Measurements from ENCODE around the gene ZAP70.
A peak's percentile ranks its signal among the peaks of the same experiment; 100 is the strongest.

Gene ZAP70

GRCh38 chr2:97713296-97714083 lies at the start of gene ZAP70:
TSS of gene ZAP70 (plus strand) at chr2:97713576. CDS start at chr2:97724037, 10,461 bp downstream.
- TF ChIP-seq, protein P1, sequence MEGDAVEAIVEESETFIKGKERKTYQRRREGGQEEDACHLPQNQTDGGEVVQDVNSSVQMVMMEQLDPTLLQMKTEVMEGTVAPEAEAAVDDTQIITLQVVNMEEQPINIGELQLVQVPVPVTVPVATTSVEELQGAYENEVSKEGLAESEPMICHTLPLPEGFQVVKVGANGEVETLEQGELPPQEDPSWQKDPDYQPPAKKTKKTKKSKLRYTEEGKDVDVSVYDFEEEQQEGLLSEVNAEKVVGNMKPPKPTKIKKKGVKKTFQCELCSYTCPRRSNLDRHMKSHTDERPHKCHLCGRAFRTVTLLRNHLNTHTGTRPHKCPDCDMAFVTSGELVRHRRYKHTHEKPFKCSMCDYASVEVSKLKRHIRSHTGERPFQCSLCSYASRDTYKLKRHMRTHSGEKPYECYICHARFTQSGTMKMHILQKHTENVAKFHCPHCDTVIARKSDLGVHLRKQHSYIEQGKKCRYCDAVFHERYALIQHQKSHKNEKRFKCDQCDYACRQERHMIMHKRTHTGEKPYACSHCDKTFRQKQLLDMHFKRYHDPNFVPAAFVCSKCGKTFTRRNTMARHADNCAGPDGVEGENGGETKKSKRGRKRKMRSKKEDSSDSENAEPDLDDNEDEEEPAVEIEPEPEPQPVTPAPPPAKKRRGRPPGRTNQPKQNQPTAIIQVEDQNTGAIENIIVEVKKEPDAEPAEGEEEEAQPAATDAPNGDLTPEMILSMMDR (conservative IDR thresholded peaks at IDR 0.05; ENCODE audit: low read length), result no peak
- TF ChIP-seq EZH2phosphoT487 (IDR thresholded peaks at IDR 0.05; ENCODE audit: borderline replicate concordance), result no peak
- Histone ChIP-seq H3K9me3 (ENCODE audit: insufficient read depth, low read depth, low read length) (no peaks in the 10 kb centered on the region), H3K9me2 (replicated peaks; ENCODE audit: low read depth, low read length) (no peaks in the 10 kb centered on the region), H2AFZ (ENCODE audit: low read length) (peak within 1 kb of the TSS; percentile 10; the same call in 1 of the 2 replicates), H3K4me2 (ENCODE audit: low read depth, low read length, poor library complexity, severe bottlenecking) (peak within 1 kb of the TSS; percentile 92), H3K4me3 (ENCODE audit: low read length, poor library complexity, severe bottlenecking) (peak within 1 kb of the TSS; percentile 95), H3K4me1 (ENCODE audit: insufficient read depth, low read length, poor library complexity, severe bottlenecking) (peaks cover 68% of the 10 kb centered on the region), H4K20me1 (ENCODE audit: insufficient read depth, low read length, poor library complexity, severe bottlenecking) (peaks cover 11% of the 10 kb centered on the region), H3K9ac (ENCODE audit: low read depth, low read length, poor library complexity, severe bottlenecking) (peak within 1 kb of the TSS; percentile 99), H3K36me3 (ENCODE audit: insufficient read depth, low read length) (no peaks in the 10 kb centered on the region), H3K79me2 (ENCODE audit: insufficient read depth, low read length) (peaks cover 76% of the 10 kb centered on the region), H3K27me3 (ENCODE audit: insufficient read depth, low read length, poor library complexity, severe bottlenecking) (peaks cover 5% of the 10 kb centered on the region), H3F3A (ENCODE audit: low read depth) (no peaks in the 10 kb centered on the region)

GRCh38 chr2:97663626-97663961 lies 49.8 kb upstream of the ZAP70 start:
- Histone ChIP-seq H3K9me2 (replicated peaks; ENCODE audit: low read depth, low read length) (no peaks in the 10 kb centered on the region), H3K9me3 (ENCODE audit: insufficient read depth, low read depth, low read length) (no peaks in the 10 kb centered on the region), H3K9ac (ENCODE audit: low read depth, low read length, poor library complexity, severe bottlenecking) (peak overlapping the region; percentile 84), H3K27me3 (ENCODE audit: insufficient read depth, low read length, poor library complexity, severe bottlenecking) (no peaks in the 10 kb centered on the region), H3F3A (ENCODE audit: low read depth) (no peaks in the 10 kb centered on the region), H3K4me3 (ENCODE audit: low read length, poor library complexity, severe bottlenecking) (peak overlapping the region; percentile 89), H3K4me1 (ENCODE audit: insufficient read depth, low read length, poor library complexity, severe bottlenecking) (peaks cover 31% of the 10 kb centered on the region), H3K79me2 (ENCODE audit: insufficient read depth, low read length) (peaks cover 46% of the 10 kb centered on the region), H3K36me3 (ENCODE audit: insufficient read depth, low read length) (peaks cover under 1% of the 10 kb centered on the region; the same call in 1 of the 2 replicates), H2AFZ (ENCODE audit: low read length) (peak overlapping the region; percentile 26), H3K4me2 (ENCODE audit: low read depth, low read length, poor library complexity, severe bottlenecking) (peak overlapping the region; percentile 91), H4K20me1 (ENCODE audit: insufficient read depth, low read length, poor library complexity, severe bottlenecking) (peaks cover 18% of the 10 kb centered on the region)
- no peak for TF ChIP-seq EZH2phosphoT487 (IDR thresholded peaks at IDR 0.05; ENCODE audit: borderline replicate concordance)
- TF ChIP-seq, protein P1 (conservative IDR thresholded peaks at IDR 0.05; ENCODE audit: low read length), result no peak

DNA sequence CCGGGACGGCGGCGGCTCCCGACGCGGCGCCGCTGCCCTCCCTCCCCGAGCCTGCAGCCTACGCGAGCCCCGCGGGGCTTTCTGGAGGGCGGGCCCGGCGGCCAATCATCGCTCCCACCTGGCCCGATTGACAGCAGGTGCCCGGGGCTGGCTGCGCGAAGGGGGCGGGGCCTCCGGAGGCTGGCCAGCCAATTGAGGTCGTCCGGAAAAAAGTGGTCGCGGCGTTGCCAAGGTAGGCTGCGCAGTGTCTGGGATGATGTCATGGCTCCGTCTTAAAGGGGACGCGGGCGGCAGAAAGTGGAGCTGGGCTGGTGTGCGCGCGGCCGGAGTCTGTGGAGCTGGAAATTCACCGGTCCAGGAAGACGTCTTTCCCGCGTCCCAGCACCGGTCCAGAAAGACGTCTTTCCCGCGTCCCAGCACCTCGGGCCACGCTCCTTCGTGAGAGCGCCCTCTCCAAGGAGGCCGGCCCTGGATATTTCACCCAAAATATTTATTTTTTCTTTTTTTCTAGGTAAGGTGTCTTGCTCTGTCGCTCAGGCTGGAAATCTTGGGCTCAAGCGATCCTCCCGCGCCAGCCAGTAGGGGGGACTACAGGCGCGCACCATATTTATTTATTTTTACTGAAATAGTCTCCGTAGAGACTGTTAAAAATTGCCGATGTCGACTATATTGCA lies 49.3 kb upstream of the ZAP70 start, which contains the start of gene ACTR1B:
Gene ACTR1B (minus strand): TSS at position 83 of the 674 bp plus-strand sequence. CDS start 154 bp downstream, outside the sequence.
- Histone ChIP-seq H3K9ac (ENCODE audit: low read depth, low read length, poor library complexity, severe bottlenecking) (peak within 1 kb of the TSS; percentile 84), H2AFZ (ENCODE audit: low read length) (peak within 1 kb of the TSS; percentile 94), H3F3A (ENCODE audit: low read depth) (no peaks in the 10 kb centered on the region), H3K27me3 (ENCODE audit: insufficient read depth, low read length, poor library complexity, severe bottlenecking) (no peaks in the 10 kb centered on the region), H4K20me1 (ENCODE audit: insufficient read depth, low read length, poor library complexity, severe bottlenecking) (peaks cover 18% of the 10 kb centered on the region), H3K4me2 (ENCODE audit: low read depth, low read length, poor library complexity, severe bottlenecking) (peak within 1 kb of the TSS; percentile 91), H3K36me3 (ENCODE audit: insufficient read depth, low read length) (no peaks in the 10 kb centered on the region; the same call in 1 of the 2 replicates), H3K79me2 (ENCODE audit: insufficient read depth, low read length) (peaks cover 46% of the 10 kb centered on the region), H3K9me2 (replicated peaks; ENCODE audit: low read depth, low read length) (no peaks in the 10 kb centered on the region), H3K4me1 (ENCODE audit: insufficient read depth, low read length, poor library complexity, severe bottlenecking) (peaks cover 31% of the 10 kb centered on the region), H3K4me3 (ENCODE audit: low read length, poor library complexity, severe bottlenecking) (peak within 1 kb of the TSS; percentile 89), H3K9me3 (ENCODE audit: insufficient read depth, low read depth, low read length) (no peaks in the 10 kb centered on the region)
- TF ChIP-seq, protein P1 (conservative IDR thresholded peaks at IDR 0.05; ENCODE audit: low read length), result peak; percentile 71
- TF ChIP-seq EZH2phosphoT487 (IDR thresholded peaks at IDR 0.05; ENCODE audit: borderline replicate concordance), result no peak

Data from Loucy (cell line).